HCT116 (cell line): Measurements from ENCODE around the gene WTAP. TPM values are rescaled to one million over a fixed set of nuclear protein-coding genes. Genes with fewer than 3 reads are reported as not detected.

ENCODE experiments used
- ATAC-seq: fragments of 200-7000 bp; cut with Tn5 transposase; 2 replicates; pipeline ENCODE4 v1.9.1; 2020; ENCODE audit warnings: mild to moderate bottlenecking, moderate library complexity
- BruUV-seq: library from RNA; stranded (reverse); fragments of 400-500 nt; replicated peaks from 2 replicates; lab custom pipeline; 2021; lab: Mats Ljungman, UMichigan
- CTCF ChIA-PET: fragments of 300-600 bp; sonication (Branson Sonifier 250); formaldehyde crosslinking; loops from one replicate; lab custom pipeline; 2021; ENCODE audit warnings: antibody characterized with exemption; lab: Charles Lee
- POLR2A ChIA-PET: fragments of 300-600, 350-600 bp; sonication (Branson Sonifier 250); formaldehyde crosslinking; loops from one replicate; lab custom pipeline; 2021; ENCODE audit warnings: antibody characterized with exemption; lab: Charles Lee
- RAD21 ChIA-PET, 2 experiments: fragments of 300-600 bp; sonication (Branson Sonifier 250); formaldehyde crosslinking; loops; one replicate each; lab custom pipeline; 2023; ENCODE audit warnings: low total read pairs in 2 of 2; ENCODE audit not compliant: uncharacterized antibody in 2 of 2, unreplicated experiment in 2 of 2, low non-redundant PET in 1 of 2; lab: Charles Lee
- DNase-seq: peaks from one replicate; pipeline ENCODE4 v3.0.0-alpha.2; 2010; ENCODE audit warnings: low read depth, low spot score
- H2AFZ ChIP-seq: fragments of 200-600 bp; shearing (Covaris generic), sonication (generic); 2 replicates; pipeline ENCODE4 v1.6.1; 2017; ENCODE audit warnings: low read depth, mixed run types, mixed read lengths, antibody characterized with exemption, low read length; ENCODE audit not compliant: poor library complexity, severe bottlenecking
- H3K27ac ChIP-seq: 2 replicates; pipeline ENCODE4 v1.5.1; 2012; ENCODE audit warnings: low read depth, low read length
- H3K27me3 ChIP-seq: fragments of 200-600 bp; sonication (generic); 2 replicates; pipeline ENCODE4 v1.6.1; 2016; ENCODE audit warnings: mixed run types, low read length, mixed read lengths; ENCODE audit not compliant: insufficient read depth
- H3K36me3 ChIP-seq, 2 experiments: fragments of 200-500 bp in 1 of 2; fragments of 200-600 bp in 1 of 2; sonication (Bioruptor generic) in 1 of 2; sonication (generic) in 1 of 2; 2 replicates each; pipeline versions ENCODE4 v1.5.1 to v1.6.1; 2014 to 2016; ENCODE audit warnings: low read length in 2 of 2, inconsistent platforms in 1 of 2, mixed read lengths in 1 of 2, mixed run types in 1 of 2; ENCODE audit not compliant: insufficient read depth in 2 of 2, control insufficient read depth in 1 of 2
- H3K4me1 ChIP-seq, 2 experiments: fragments of 200-600 bp in 1 of 2; sonication (generic) in 1 of 2; 2 replicates each; pipeline versions ENCODE4 v1.5.1 to v1.6.1; 2012 to 2017; ENCODE audit warnings: low read length in 2 of 2, inconsistent platforms in 1 of 2, mild to moderate bottlenecking in 1 of 2, mixed read lengths in 1 of 2, mixed run types in 1 of 2, moderate library complexity in 1 of 2; ENCODE audit not compliant: insufficient read depth in 2 of 2, control insufficient read depth in 1 of 2
- H3K4me2 ChIP-seq: fragments of 200-600 bp; sonication (generic); 2 replicates; pipeline ENCODE4 v1.6.1; 2017; ENCODE audit warnings: mixed run types, low read length, mixed read lengths
- H3K4me3 ChIP-seq, 2 experiments: fragments of 200-600 bp in 1 of 2; sonication (generic) in 1 of 2; replicated peaks in 1 of 2; 2 replicates each; pipeline ENCODE4 v1.5.1; 2011 to 2016; ENCODE audit warnings: low read length in 2 of 2, control low read depth in 1 of 2, low read depth in 1 of 2, mild to moderate bottlenecking in 1 of 2, mixed read lengths in 1 of 2, mixed run types in 1 of 2
- H3K79me2 ChIP-seq: fragments of 200-600 bp; sonication (generic); 2 replicates; pipeline ENCODE4 v1.6.1; 2017; ENCODE audit warnings: mild to moderate bottlenecking, mixed run types, low read length, moderate library complexity, mixed read lengths; ENCODE audit not compliant: insufficient read depth
- H3K9ac ChIP-seq: fragments of 200-600 bp; sonication (generic); 2 replicates; pipeline ENCODE4 v1.6.1; 2016; ENCODE audit warnings: low read length, mixed read lengths
- H3K9me2 ChIP-seq: fragments of 200-600 bp; sonication (generic), shearing (Covaris generic); 2 replicates; pipeline ENCODE4 v1.6.1; 2017; ENCODE audit warnings: mixed run types, mild to moderate bottlenecking, moderate library complexity; ENCODE audit not compliant: insufficient read depth
- H3K9me3 ChIP-seq, 2 experiments: fragments of 200-500 bp in 1 of 2; fragments of 200-600 bp in 1 of 2; sonication (Bioruptor generic) in 1 of 2; sonication (generic) in 1 of 2; 2 replicates each; pipeline ENCODE4 v1.6.1; 2014 to 2017; ENCODE audit warnings: low read length in 2 of 2, mixed read lengths in 2 of 2, inconsistent platforms in 1 of 2, low read depth in 1 of 2, mild to moderate bottlenecking in 1 of 2, mixed run types in 1 of 2, moderate library complexity in 1 of 2; ENCODE audit not compliant: control insufficient read depth in 1 of 2, insufficient read depth in 1 of 2
- H4K20me1 ChIP-seq: fragments of 200-600 bp; sonication (generic), shearing (Covaris generic); 2 replicates; pipeline ENCODE4 v1.6.1; 2017; ENCODE audit warnings: mixed run types, mild to moderate bottlenecking, moderate library complexity; ENCODE audit not compliant: insufficient read depth
- CBX3 ChIP-seq: IDR thresholded peaks from 2 replicates; pipeline ENCODE4 v1.6.1; 2012; ENCODE audit warnings: low read depth
- CEBPB ChIP-seq: IDR thresholded peaks from 2 replicates; pipeline ENCODE4 v1.6.1; 2012; ENCODE audit warnings: low read depth
- EGR1 ChIP-seq: IDR thresholded peaks from 2 replicates; pipeline ENCODE4 v1.6.1; 2012; ENCODE audit warnings: low read depth
- ELF1 ChIP-seq: IDR thresholded peaks from 2 replicates; pipeline ENCODE4 v1.6.1; 2012; ENCODE audit warnings: low read depth, borderline replicate concordance
- EZH2phosphoT487 ChIP-seq: fragments of 200-600 bp; IDR thresholded peaks from 2 replicates; pipeline ENCODE4 v1.6.1; 2018; ENCODE audit warnings: antibody characterized with exemption, borderline replicate concordance
- JUND ChIP-seq: IDR thresholded peaks from 2 replicates; pipeline ENCODE4 v1.6.1; 2012
- POLR2A ChIP-seq: IDR thresholded peaks from 2 replicates; pipeline ENCODE4 v1.7.0; 2011; ENCODE audit warnings: borderline replicate concordance; ENCODE audit not compliant: insufficient read depth, insufficient read length; ENCODE audit errors: extremely low read depth
- SIN3A ChIP-seq: IDR thresholded peaks from 2 replicates; pipeline ENCODE4 v1.6.1; 2012; ENCODE audit warnings: low read depth
- SP1 ChIP-seq: IDR thresholded peaks from 2 replicates; pipeline ENCODE4 v1.6.1; 2012; ENCODE audit warnings: low read depth
- SRF ChIP-seq: IDR thresholded peaks from 2 replicates; pipeline ENCODE4 v1.6.1; 2012; ENCODE audit warnings: low read depth
- TCF7L2 ChIP-seq: IDR thresholded peaks from 2 replicates; pipeline ENCODE4 v1.7.0; 2011; ENCODE audit warnings: borderline replicate concordance, inconsistent platforms; ENCODE audit not compliant: insufficient read depth, insufficient read length; ENCODE audit errors: extremely low read depth
- YY1 ChIP-seq: IDR thresholded peaks from 2 replicates; pipeline ENCODE4 v1.6.1; 2011; ENCODE audit warnings: low read length, low read depth, moderate library complexity, mild to moderate bottlenecking; ENCODE audit not compliant: insufficient replicate concordance; ENCODE audit errors: extremely low read depth
- ZFX ChIP-seq: fragments of 450-650 bp; IDR thresholded peaks from 2 replicates; pipeline ENCODE4 v1.6.1; 2017
- ZNF274 ChIP-seq: fragments of 200-500 bp; sonication (Bioruptor generic); IDR thresholded peaks from 2 replicates; pipeline ENCODE4 v1.6.1; 2014; ENCODE audit warnings: mild to moderate bottlenecking, low read depth, low read length, inconsistent platforms
- intact Hi-C: fragments of 100-400 bp; cut with micrococcal nuclease; formaldehyde crosslinking; loops from 2 replicates; pipeline ENCODE4 v1.10.0; 2022
- total RNA-seq: library from RNA; stranded (reverse); gene quantifications from one replicate; pipeline ENCODE4 v1.2.1, GENCODE V29; 2021; ENCODE audit not compliant: unreplicated experiment
- TF ChIP-seq, protein P1 (sequence below): IDR thresholded peaks from 2 replicates; pipeline ENCODE4 v1.6.1; 2012; ENCODE audit warnings: low read depth
- TF ChIP-seq, protein P2 (sequence below): IDR thresholded peaks from 2 replicates; pipeline ENCODE4 v1.6.1; 2012
- TF ChIP-seq, protein P3 (sequence below), 3 experiments: fragments of 200-600 bp in 1 of 3; sonication (generic) in 1 of 3; IDR thresholded peaks in 2 of 3; conservative IDR thresholded peaks in 1 of 3; 2 replicates each; pipeline ENCODE4 v1.5.1; 2012 to 2017; ENCODE audit warnings: low read depth in 2 of 3, low read length in 2 of 3, antibody characterized with exemption in 1 of 3, borderline replicate concordance in 1 of 3, control low read depth in 1 of 3, mild to moderate bottlenecking in 1 of 3, mixed read lengths in 1 of 3, mixed run types in 1 of 3, moderate library complexity in 1 of 3; ENCODE audit not compliant: insufficient read depth in 1 of 3
- TF ChIP-seq, protein P4 (sequence below): IDR thresholded peaks from 2 replicates; pipeline ENCODE4 v1.6.1; 2012

WTAP gene
- total RNA-seq, 1 experiment from 2014 or later = 88.6 TPM

DNA sequence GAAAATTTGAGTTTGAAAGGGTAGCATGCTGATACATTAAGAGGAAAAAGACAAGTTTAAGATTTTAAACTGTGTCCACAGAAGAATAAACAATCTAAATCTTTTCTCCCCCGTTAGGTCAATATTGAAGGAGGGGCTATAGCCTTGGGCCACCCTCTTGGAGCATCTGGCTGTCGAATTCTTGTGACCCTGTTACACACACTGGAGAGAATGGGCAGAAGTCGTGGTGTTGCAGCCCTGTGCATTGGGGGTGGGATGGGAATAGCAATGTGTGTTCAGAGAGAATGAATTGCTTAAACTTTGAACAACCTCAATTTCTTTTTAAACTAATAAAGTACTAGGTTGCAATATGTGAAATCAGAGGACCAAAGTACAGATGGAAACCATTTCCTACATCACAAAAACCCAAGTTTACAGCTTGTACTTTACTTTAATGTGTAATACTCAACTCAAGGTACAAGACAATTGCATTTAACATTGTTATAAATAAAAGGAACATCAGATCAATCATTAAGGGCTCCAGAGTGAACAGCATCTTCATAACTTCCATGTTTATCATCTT lies 51.3 kb downstream of the WTAP start:
- intact Hi-C loops = no loop called here
- no TSS peak for BruUV-seq
- no peak overlapping the region for H3K4me3 ChIP-seq
- peaks cover 49 to 63% of the 10 kb centered on the region in 2 experiments for H3K36me3 ChIP-seq
- no peaks in the 10 kb centered on the region for H3K27me3 ChIP-seq
- ATAC-seq (no peak), DNase-seq (no peak)
- no peak overlapping the region for H3K4me2 ChIP-seq
- H2AFZ ChIP-seq = no peak overlapping the region
- H3K9me2 ChIP-seq = no peaks in the 10 kb centered on the region
- H4K20me1 ChIP-seq = peaks cover 38% of the 10 kb centered on the region; the same call in 1 of the 2 replicates
- H3K79me2 ChIP-seq = peaks cover 45% of the 10 kb centered on the region
- no peak overlapping the region for H3K9ac ChIP-seq
- H3K27ac ChIP-seq = no peak overlapping the region
- CTCF ChIA-PET = no interaction called here
- H3K4me1 ChIP-seq = peaks cover 0 to 11% of the 10 kb centered on the region in 2 experiments; a peak in 2 of 4 replicates
- no peaks in the 10 kb centered on the region for H3K9me3 ChIP-seq
- POLR2A ChIA-PET = no interaction called here
- RAD21 ChIA-PET = no interaction called here
- no peak for TF ChIP-seq ELF1
- TF ChIP-seq CEBPB = no peak
- TF ChIP-seq, protein P1, sequence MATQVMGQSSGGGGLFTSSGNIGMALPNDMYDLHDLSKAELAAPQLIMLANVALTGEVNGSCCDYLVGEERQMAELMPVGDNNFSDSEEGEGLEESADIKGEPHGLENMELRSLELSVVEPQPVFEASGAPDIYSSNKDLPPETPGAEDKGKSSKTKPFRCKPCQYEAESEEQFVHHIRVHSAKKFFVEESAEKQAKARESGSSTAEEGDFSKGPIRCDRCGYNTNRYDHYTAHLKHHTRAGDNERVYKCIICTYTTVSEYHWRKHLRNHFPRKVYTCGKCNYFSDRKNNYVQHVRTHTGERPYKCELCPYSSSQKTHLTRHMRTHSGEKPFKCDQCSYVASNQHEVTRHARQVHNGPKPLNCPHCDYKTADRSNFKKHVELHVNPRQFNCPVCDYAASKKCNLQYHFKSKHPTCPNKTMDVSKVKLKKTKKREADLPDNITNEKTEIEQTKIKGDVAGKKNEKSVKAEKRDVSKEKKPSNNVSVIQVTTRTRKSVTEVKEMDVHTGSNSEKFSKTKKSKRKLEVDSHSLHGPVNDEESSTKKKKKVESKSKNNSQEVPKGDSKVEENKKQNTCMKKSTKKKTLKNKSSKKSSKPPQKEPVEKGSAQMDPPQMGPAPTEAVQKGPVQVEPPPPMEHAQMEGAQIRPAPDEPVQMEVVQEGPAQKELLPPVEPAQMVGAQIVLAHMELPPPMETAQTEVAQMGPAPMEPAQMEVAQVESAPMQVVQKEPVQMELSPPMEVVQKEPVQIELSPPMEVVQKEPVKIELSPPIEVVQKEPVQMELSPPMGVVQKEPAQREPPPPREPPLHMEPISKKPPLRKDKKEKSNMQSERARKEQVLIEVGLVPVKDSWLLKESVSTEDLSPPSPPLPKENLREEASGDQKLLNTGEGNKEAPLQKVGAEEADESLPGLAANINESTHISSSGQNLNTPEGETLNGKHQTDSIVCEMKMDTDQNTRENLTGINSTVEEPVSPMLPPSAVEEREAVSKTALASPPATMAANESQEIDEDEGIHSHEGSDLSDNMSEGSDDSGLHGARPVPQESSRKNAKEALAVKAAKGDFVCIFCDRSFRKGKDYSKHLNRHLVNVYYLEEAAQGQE = no peak
- TF ChIP-seq SRF = no peak
- TF ChIP-seq SIN3A = no peak
- TF ChIP-seq, protein P2, sequence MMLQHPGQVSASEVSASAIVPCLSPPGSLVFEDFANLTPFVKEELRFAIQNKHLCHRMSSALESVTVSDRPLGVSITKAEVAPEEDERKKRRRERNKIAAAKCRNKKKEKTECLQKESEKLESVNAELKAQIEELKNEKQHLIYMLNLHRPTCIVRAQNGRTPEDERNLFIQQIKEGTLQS = no peak
- no peak for TF ChIP-seq EZH2phosphoT487
- no peak for TF ChIP-seq TCF7L2
- no peak for TF ChIP-seq POLR2A
- no peak for TF ChIP-seq JUND
- TF ChIP-seq, protein P3, sequence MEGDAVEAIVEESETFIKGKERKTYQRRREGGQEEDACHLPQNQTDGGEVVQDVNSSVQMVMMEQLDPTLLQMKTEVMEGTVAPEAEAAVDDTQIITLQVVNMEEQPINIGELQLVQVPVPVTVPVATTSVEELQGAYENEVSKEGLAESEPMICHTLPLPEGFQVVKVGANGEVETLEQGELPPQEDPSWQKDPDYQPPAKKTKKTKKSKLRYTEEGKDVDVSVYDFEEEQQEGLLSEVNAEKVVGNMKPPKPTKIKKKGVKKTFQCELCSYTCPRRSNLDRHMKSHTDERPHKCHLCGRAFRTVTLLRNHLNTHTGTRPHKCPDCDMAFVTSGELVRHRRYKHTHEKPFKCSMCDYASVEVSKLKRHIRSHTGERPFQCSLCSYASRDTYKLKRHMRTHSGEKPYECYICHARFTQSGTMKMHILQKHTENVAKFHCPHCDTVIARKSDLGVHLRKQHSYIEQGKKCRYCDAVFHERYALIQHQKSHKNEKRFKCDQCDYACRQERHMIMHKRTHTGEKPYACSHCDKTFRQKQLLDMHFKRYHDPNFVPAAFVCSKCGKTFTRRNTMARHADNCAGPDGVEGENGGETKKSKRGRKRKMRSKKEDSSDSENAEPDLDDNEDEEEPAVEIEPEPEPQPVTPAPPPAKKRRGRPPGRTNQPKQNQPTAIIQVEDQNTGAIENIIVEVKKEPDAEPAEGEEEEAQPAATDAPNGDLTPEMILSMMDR (IDR thresholded peaks at IDR 0.05 in 2 of 3, conservative IDR thresholded peaks at IDR 0.05 in 1 of 3; ENCODE audit: borderline replicate concordance in 1 of 3, insufficient read depth in 1 of 3, low read depth in 2 of 3, low read length in 2 of 3) = no peak
- TF ChIP-seq ZFX = no peak
- TF ChIP-seq EGR1 = no peak
- TF ChIP-seq CBX3 = no peak
- TF ChIP-seq, protein P4, sequence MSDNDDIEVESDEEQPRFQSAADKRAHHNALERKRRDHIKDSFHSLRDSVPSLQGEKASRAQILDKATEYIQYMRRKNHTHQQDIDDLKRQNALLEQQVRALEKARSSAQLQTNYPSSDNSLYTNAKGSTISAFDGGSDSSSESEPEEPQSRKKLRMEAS = no peak
- TF ChIP-seq SP1 = no peak
- TF ChIP-seq ZNF274 = no peak
- no peak for TF ChIP-seq YY1
- TF ChIP-seq, all 23 proteins: peak for 0
